Liver (tissue), 9 donors: ENCODE measurements around the gene DENND4C. TPM values are rescaled to one million over a fixed set of nuclear protein-coding genes. Genes with fewer than 3 reads are reported as not detected.

ENCODE experiments used
- DNase-seq: peaks from one replicate; pipeline ENCODE4 v3.0.0-alpha.2; 2017; ENCODE audit warnings: low spot score
- H3K27ac ChIP-seq, 2 donors: one replicate each; pipeline ENCODE4 v1.7.0; 2013; ENCODE audit warnings: inconsistent platforms in 2 of 2, low read length in 2 of 2, control low read depth in 1 of 2, low read depth in 1 of 2, mild to moderate bottlenecking in 1 of 2
- H3K27me3 ChIP-seq, 4 donors: one replicate each; pipeline versions ENCODE4 v1.6.1 to v1.7.0; 2013; ENCODE audit warnings: low read length in 3 of 4, inconsistent platforms in 1 of 4, mild to moderate bottlenecking in 1 of 4, moderate library complexity in 1 of 4; ENCODE audit not compliant: control insufficient read depth in 4 of 4, insufficient read depth in 4 of 4
- H3K36me3 ChIP-seq, 4 donors: one replicate each; pipeline versions ENCODE4 v1.6.1 to v1.7.0; 2013; ENCODE audit warnings: low read length in 3 of 4, mild to moderate bottlenecking in 3 of 4, low read depth in 1 of 4, moderate library complexity in 1 of 4; ENCODE audit not compliant: control insufficient read depth in 4 of 4, insufficient read depth in 3 of 4
- H3K4me1 ChIP-seq, 4 donors: one replicate each; pipeline versions ENCODE4 v1.6.1 to v1.7.0; 2013; ENCODE audit warnings: low read length in 3 of 4, mild to moderate bottlenecking in 3 of 4, moderate library complexity in 1 of 4; ENCODE audit not compliant: control insufficient read depth in 4 of 4, insufficient read depth in 4 of 4
- H3K4me3 ChIP-seq, 3 donors: one replicate each; pipeline versions ENCODE4 v1.6.1 to v1.7.0; 2013; ENCODE audit warnings: low read length in 3 of 3, control low read depth in 1 of 3, low read depth in 1 of 3, mild to moderate bottlenecking in 1 of 3
- H3K9ac ChIP-seq, 2 donors: one replicate each; pipeline ENCODE4 v1.7.0; 2013; ENCODE audit warnings: low read length in 2 of 2, mild to moderate bottlenecking in 2 of 2, moderate library complexity in 2 of 2, control low read depth in 1 of 2, low read depth in 1 of 2
- H3K9me3 ChIP-seq, 4 donors: one replicate each; pipeline versions ENCODE4 v1.6.1 to v1.7.0; 2013; ENCODE audit warnings: low read length in 3 of 4; ENCODE audit not compliant: control insufficient read depth in 4 of 4
- EGR1 ChIP-seq, 2 donors: IDR thresholded peaks; 2 replicates each; pipeline ENCODE4 v1.6.1; 2016 to 2018; ENCODE audit warnings: antibody characterized with exemption in 2 of 2, low read depth in 2 of 2
- FOXA1 ChIP-seq: IDR thresholded peaks from 2 replicates; pipeline ENCODE4 v1.6.1; 2016; ENCODE audit warnings: antibody characterized with exemption
- FOXA2 ChIP-seq: IDR thresholded peaks from 2 replicates; pipeline ENCODE4 v1.6.1; 2016; ENCODE audit warnings: antibody characterized with exemption
- GABPA ChIP-seq, 2 donors: IDR thresholded peaks in 1 of 2; conservative IDR thresholded peaks in 1 of 2; 2 replicates each; pipeline ENCODE4 v1.6.1; 2016; ENCODE audit warnings: antibody characterized with exemption in 2 of 2, mild to moderate bottlenecking in 1 of 2, moderate library complexity in 1 of 2
- HNF4A ChIP-seq, 2 donors: conservative IDR thresholded peaks; 2 replicates each; pipeline ENCODE4 v1.6.1; 2016; ENCODE audit warnings: antibody characterized with exemption in 2 of 2, mild to moderate bottlenecking in 2 of 2
- HNF4G ChIP-seq: IDR thresholded peaks from 2 replicates; pipeline ENCODE4 v1.6.1; 2016; ENCODE audit warnings: antibody characterized with exemption
- JUND ChIP-seq, 2 donors: IDR thresholded peaks; 2 replicates each; pipeline ENCODE4 v1.6.1; 2016; ENCODE audit warnings: antibody characterized with exemption in 2 of 2
- NR2F2 ChIP-seq: IDR thresholded peaks from 2 replicates; pipeline ENCODE4 v1.6.1; 2016; ENCODE audit warnings: antibody characterized with exemption
- RAD21 ChIP-seq, 2 donors: IDR thresholded peaks; 2 replicates each; pipeline ENCODE4 v1.6.1; 2016; ENCODE audit warnings: antibody characterized with exemption in 2 of 2, mild to moderate bottlenecking in 2 of 2
- RXRA ChIP-seq, 2 donors: IDR thresholded peaks; 2 replicates each; pipeline ENCODE4 v1.6.1; 2017 to 2018; ENCODE audit warnings: antibody characterized with exemption in 2 of 2, mild to moderate bottlenecking in 1 of 2
- SP1 ChIP-seq: IDR thresholded peaks from 2 replicates; pipeline ENCODE4 v1.6.1; 2018; ENCODE audit warnings: antibody characterized with exemption, mild to moderate bottlenecking
- YY1 ChIP-seq: IDR thresholded peaks from 2 replicates; pipeline ENCODE4 v1.6.1; 2016; ENCODE audit warnings: antibody characterized with exemption, mild to moderate bottlenecking
- WGBS: extraction: QIAGEN DNeasy Blood & Tissue Kit; methylation state at CpG from one replicate; pipeline ENCODE4 v1.1.7; 2013; 5-methylcytosine and 5-hydroxymethylcytosine counted together
- polyA plus RNA-seq, 2 donors: library from polyadenylated mRNA; stranded (reverse) in 1 of 2; unstranded in 1 of 2; fragments of 200-250 nt in 1 of 2; fragments of >200 nt in 1 of 2; fragmentation: Nextera tagmentation in 1 of 2; extraction: Ambion mirVana in 1 of 2; gene quantifications; one replicate each; pipeline versions ENCODE4 v1.2.1 to v1.2.3, GENCODE V29; 2013 to 2015
- total RNA-seq, 2 donors: library from RNA; depleted of rRNA; stranded (reverse); fragments of >200 nt; gene quantifications; one replicate each; pipeline ENCODE4 v1.2.3, GENCODE V29; 2014
- TF ChIP-seq, protein P1 (sequence below): IDR thresholded peaks from 2 replicates; pipeline ENCODE4 v1.6.1; 2016; ENCODE audit warnings: antibody characterized with exemption
- TF ChIP-seq, protein P2 (sequence below): IDR thresholded peaks from 2 replicates; pipeline ENCODE4 v1.6.1; 2016; ENCODE audit warnings: antibody characterized with exemption
- TF ChIP-seq, protein P3 (sequence below): IDR thresholded peaks from 2 replicates; pipeline ENCODE4 v1.6.1; 2016; ENCODE audit warnings: antibody characterized with exemption, mild to moderate bottlenecking
- TF ChIP-seq, protein P4 (sequence below): fragments of 150-350 bp; IDR thresholded peaks from 2 replicates; pipeline ENCODE4 v1.5.1; 2017; ENCODE audit warnings: improper control_type of control experiment, low read depth, low read length; ENCODE audit not compliant: missing input control
- TF ChIP-seq, protein P5 (sequence below): IDR thresholded peaks from 2 replicates; pipeline ENCODE4 v1.6.1; 2016; ENCODE audit warnings: antibody characterized with exemption
- donor health status: healthy.
- donor health status: healthy.
- donor health status: healthy.
- donor health status: healthy.
- donor health status: healthy.

The DENND4C gene
- total and polyA plus RNA-seq, 4 donors: 6.9 to 54.9 (median 14.8) TPM

DNA sequence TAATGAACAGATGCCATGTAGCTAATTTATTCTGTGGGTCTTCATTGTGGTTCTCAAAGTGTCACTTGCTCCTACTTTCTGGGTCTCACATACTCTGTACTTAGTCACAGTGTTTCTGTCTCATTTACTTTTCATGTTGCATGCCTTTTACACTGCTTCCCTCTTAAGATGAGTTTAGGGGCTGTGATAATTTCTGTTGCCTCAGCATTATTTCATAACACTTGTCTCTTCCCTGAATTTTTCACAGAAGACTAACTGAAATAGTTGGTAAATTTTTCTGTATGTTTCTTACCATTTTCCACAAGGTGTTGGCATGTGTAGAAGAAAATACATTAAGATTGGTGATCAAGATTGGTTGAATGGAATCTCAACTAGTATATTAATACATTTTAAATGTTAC, 59.6 kb downstream of the DENND4C start:
- Histone ChIP-seq H3K4me1 (peaks cover 0 to 1% (median 0%) of the 10 kb centered on the region in 4 donors), H3K9me3 (no peaks in the 10 kb centered on the region), H3K4me3 (no peak overlapping the region), H3K27ac (no peak overlapping the region), H3K9ac (no peak overlapping the region), H3K27me3 (no peaks in the 10 kb centered on the region), H3K36me3 (peaks cover 2 to 22% (median 7%) of the 10 kb centered on the region in 4 donors)
- DNase-seq: no peak
- no peak for TF ChIP-seq RAD21 (IDR thresholded peaks at IDR 0.05)
- no peak for TF ChIP-seq SP1

DNA sequence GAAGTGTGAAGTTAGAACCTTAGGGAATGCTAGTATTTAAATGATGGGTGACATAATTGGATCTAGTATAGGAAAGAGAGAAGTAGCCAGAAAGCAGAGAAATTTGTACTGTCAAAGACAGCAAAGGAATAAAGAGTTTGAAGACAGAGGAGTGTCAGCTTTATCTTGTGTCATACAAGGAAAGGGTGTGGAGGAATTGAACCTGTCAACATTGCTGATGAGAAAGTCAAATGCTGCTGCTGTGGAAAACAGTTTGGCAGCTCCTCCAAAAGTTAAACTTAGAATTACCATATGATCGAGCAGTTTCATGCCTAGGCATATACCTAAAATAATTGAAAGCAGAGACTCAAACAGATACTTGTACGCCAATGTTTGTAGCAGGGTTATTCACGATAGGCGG, 63.7 kb downstream of the DENND4C start:
- H3K9me3 ChIP-seq: no peaks in the 10 kb centered on the region
- H3K9ac ChIP-seq: no peak overlapping the region
- no peak overlapping the region for H3K27ac ChIP-seq
- no peak for DNase-seq
- WGBS: 96% methylated on average over 4 of the region's 4 CpGs
- TF ChIP-seq, protein P1, sequence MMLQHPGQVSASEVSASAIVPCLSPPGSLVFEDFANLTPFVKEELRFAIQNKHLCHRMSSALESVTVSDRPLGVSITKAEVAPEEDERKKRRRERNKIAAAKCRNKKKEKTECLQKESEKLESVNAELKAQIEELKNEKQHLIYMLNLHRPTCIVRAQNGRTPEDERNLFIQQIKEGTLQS: no peak
- no peak for TF ChIP-seq EGR1 (IDR thresholded peaks at IDR 0.05; ENCODE audit: low read depth in 2 of 2)
- TF ChIP-seq YY1: no peak
- TF ChIP-seq, protein P2, sequence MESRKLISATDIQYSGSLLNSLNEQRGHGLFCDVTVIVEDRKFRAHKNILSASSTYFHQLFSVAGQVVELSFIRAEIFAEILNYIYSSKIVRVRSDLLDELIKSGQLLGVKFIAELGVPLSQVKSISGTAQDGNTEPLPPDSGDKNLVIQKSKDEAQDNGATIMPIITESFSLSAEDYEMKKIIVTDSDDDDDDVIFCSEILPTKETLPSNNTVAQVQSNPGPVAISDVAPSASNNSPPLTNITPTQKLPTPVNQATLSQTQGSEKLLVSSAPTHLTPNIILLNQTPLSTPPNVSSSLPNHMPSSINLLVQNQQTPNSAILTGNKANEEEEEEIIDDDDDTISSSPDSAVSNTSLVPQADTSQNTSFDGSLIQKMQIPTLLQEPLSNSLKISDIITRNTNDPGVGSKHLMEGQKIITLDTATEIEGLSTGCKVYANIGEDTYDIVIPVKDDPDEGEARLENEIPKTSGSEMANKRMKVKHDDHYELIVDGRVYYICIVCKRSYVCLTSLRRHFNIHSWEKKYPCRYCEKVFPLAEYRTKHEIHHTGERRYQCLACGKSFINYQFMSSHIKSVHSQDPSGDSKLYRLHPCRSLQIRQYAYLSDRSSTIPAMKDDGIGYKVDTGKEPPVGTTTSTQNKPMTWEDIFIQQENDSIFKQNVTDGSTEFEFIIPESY: no peak
- no peak for TF ChIP-seq NR2F2
- no peak for TF ChIP-seq SP1
- TF ChIP-seq HNF4A (conservative IDR thresholded peaks at IDR 0.05): no peak
- no peak overlapping the region for H3K4me3 ChIP-seq
- no peaks in the 10 kb centered on the region for H3K4me1 ChIP-seq
- no peaks in the 10 kb centered on the region for H3K27me3 ChIP-seq
- H3K36me3 ChIP-seq: peaks cover 2 to 31% (median 13%) of the 10 kb centered on the region in 4 donors

DNA sequence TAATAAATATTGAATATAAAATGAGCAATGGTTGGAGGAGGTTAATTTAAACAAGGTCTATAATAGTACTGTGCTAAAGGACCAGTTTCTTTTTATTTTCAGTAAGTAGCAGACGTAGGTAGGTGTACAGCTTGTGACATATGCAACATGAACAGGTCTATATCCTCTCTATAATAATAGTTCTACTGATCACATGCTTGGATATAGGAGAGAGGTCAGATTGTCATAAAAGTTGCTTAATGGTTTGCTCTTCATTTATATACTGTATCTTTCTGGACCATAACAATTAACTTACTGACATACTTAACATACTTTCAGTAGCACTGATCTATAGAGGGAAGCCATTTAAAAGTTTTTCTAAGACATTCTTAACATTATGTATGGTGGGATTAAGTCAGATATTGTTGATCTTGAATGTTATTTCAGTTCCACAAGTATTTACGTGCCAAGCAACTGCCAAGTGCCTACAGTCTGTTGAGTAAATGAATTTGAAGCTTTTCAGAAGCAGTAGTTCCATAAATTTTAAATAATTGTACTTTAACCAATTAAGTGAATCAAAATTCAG, 68.0 kb downstream of the DENND4C start:
- H3K27ac ChIP-seq: no peak overlapping the region
- H3K36me3 ChIP-seq: peaks cover 2 to 42% (median 21%) of the 10 kb centered on the region in 4 donors
- WGBS: 93% methylated on average over 2 of the region's 2 CpGs
- no peak overlapping the region for H3K4me3 ChIP-seq
- no peaks in the 10 kb centered on the region for H3K9me3 ChIP-seq
- H3K9ac ChIP-seq: no peak overlapping the region
- no peaks in the 10 kb centered on the region for H3K27me3 ChIP-seq
- H3K4me1 ChIP-seq: no peaks in the 10 kb centered on the region
- DNase-seq: no peak
- TF ChIP-seq GABPA (IDR thresholded peaks at IDR 0.05 in 1 of 2, conservative IDR thresholded peaks at IDR 0.05 in 1 of 2) (no peak), RXRA (IDR thresholded peaks at IDR 0.05) (no peak), SP1 (no peak), RAD21 (IDR thresholded peaks at IDR 0.05) (no peak), FOXA2 (no peak), HNF4G (no peak), JUND (IDR thresholded peaks at IDR 0.05) (no peak), HNF4A (conservative IDR thresholded peaks at IDR 0.05) (no peak), FOXA1 (no peak), EGR1 (IDR thresholded peaks at IDR 0.05; ENCODE audit: low read depth in 2 of 2) (no peak), YY1 (no peak)
- TF ChIP-seq, protein P1: no peak
- TF ChIP-seq, protein P2: no peak
- TF ChIP-seq, protein P3, sequence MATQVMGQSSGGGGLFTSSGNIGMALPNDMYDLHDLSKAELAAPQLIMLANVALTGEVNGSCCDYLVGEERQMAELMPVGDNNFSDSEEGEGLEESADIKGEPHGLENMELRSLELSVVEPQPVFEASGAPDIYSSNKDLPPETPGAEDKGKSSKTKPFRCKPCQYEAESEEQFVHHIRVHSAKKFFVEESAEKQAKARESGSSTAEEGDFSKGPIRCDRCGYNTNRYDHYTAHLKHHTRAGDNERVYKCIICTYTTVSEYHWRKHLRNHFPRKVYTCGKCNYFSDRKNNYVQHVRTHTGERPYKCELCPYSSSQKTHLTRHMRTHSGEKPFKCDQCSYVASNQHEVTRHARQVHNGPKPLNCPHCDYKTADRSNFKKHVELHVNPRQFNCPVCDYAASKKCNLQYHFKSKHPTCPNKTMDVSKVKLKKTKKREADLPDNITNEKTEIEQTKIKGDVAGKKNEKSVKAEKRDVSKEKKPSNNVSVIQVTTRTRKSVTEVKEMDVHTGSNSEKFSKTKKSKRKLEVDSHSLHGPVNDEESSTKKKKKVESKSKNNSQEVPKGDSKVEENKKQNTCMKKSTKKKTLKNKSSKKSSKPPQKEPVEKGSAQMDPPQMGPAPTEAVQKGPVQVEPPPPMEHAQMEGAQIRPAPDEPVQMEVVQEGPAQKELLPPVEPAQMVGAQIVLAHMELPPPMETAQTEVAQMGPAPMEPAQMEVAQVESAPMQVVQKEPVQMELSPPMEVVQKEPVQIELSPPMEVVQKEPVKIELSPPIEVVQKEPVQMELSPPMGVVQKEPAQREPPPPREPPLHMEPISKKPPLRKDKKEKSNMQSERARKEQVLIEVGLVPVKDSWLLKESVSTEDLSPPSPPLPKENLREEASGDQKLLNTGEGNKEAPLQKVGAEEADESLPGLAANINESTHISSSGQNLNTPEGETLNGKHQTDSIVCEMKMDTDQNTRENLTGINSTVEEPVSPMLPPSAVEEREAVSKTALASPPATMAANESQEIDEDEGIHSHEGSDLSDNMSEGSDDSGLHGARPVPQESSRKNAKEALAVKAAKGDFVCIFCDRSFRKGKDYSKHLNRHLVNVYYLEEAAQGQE: no peak
- TF ChIP-seq, protein P4, sequence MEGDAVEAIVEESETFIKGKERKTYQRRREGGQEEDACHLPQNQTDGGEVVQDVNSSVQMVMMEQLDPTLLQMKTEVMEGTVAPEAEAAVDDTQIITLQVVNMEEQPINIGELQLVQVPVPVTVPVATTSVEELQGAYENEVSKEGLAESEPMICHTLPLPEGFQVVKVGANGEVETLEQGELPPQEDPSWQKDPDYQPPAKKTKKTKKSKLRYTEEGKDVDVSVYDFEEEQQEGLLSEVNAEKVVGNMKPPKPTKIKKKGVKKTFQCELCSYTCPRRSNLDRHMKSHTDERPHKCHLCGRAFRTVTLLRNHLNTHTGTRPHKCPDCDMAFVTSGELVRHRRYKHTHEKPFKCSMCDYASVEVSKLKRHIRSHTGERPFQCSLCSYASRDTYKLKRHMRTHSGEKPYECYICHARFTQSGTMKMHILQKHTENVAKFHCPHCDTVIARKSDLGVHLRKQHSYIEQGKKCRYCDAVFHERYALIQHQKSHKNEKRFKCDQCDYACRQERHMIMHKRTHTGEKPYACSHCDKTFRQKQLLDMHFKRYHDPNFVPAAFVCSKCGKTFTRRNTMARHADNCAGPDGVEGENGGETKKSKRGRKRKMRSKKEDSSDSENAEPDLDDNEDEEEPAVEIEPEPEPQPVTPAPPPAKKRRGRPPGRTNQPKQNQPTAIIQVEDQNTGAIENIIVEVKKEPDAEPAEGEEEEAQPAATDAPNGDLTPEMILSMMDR: no peak
- TF ChIP-seq, protein P5, sequence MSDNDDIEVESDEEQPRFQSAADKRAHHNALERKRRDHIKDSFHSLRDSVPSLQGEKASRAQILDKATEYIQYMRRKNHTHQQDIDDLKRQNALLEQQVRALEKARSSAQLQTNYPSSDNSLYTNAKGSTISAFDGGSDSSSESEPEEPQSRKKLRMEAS: no peak
